ENCODE measurements around the gene SORCS2.

- TF ChIP-seq EZH2 (IDR thresholded peaks at IDR 0.05; ENCODE audit: insufficient read depth, poor library complexity, severe bottlenecking) (no peak), EZH2phosphoT487 (IDR thresholded peaks at IDR 0.05; ENCODE audit: insufficient read depth, low read depth) (no peak)
Observed at GRCh38 chr4:7659429-7660175, 467.3 kb downstream of the SORCS2 start.

All from GM23248 (cell line).